NCI-H1048 (cell line): ENCODE results near the gene SGF29.
"Not testable (repeated sequence)": the region's sequence is repeated elsewhere in the genome, so short reads cannot be mapped to it uniquely, and the experiment has no call there.

Source experiments
- DNase-seq: peaks from one replicate; lab custom pipeline; 2025; lab: John Stamatoyannopoulos, UW

The SGF29 gene

DNA sequence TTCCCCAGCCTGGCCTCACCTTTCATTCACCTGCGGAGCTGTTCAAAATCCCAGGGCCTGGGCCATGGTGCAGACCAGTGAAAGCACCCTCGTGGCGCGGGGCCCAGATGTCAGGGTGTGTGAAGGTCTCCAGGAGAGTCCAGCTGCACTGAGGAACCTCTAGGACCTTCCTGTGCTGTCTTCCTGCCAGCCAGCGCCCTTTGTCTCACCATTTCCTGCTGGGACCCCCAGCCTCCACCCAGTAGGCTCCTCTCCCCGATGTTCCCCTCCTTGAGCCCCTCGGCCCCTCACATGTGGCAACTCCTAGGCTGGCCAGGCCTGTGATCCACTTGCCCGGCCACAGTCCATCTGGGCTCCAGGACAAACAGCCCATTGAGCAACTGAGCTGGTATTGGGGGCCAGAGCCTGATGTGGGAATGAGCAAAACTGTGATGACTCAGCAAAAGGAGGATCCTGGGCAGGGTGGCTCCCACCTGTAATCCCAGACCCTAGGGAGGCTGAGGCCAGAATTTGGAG is 42.5 kb downstream of the SGF29 start:
- DNase-seq = no peak

DNA sequence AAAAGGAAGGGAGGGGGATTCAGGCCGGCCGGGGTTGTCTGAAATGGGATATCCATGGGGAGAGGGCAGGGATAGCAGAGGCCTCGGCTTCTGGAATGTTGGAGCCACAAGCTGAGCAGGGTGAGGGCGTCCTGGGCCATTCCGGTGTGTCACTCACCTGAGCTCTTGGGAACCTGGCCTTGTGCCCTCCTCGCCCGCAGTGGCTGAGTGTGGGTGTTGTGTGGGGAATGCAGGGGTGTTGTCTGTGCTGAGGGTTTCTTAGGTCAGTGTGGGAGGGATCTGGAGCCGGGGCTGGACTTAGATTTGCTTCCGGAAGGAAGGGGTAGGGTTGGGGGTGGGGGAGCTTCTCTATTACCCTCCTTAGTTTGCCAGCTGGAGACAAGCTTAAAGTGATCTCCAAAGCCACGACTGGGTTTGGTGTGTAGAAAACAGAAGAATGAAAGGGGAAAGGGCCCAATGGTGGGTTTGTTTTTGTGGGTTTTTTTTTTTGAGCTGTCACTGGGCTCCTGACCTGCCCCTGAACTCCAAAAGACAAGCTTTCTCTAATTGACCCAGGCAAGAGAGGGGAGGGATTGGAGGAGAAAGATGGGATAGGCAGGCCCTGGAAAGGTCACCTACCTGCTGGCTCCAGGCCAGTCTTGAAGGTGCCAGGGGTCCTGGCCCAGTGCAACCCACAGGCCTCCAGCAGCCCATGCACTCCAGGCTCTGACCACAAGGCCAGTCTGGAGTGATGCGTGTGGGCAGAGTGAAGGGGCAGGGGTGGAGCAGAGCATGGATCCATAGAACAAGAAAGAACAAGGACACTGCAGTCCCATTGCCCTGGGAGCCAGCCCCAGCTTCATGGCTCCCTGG is 43.3 kb downstream of the SGF29 start, which contains the start of gene SULT1A2:
SULT1A2 (minus strand) TSS at position 211 of the 852 bp plus-strand sequence. CDS start 1,120 bp downstream, outside the sequence.
- no peak for DNase-seq

DNA sequence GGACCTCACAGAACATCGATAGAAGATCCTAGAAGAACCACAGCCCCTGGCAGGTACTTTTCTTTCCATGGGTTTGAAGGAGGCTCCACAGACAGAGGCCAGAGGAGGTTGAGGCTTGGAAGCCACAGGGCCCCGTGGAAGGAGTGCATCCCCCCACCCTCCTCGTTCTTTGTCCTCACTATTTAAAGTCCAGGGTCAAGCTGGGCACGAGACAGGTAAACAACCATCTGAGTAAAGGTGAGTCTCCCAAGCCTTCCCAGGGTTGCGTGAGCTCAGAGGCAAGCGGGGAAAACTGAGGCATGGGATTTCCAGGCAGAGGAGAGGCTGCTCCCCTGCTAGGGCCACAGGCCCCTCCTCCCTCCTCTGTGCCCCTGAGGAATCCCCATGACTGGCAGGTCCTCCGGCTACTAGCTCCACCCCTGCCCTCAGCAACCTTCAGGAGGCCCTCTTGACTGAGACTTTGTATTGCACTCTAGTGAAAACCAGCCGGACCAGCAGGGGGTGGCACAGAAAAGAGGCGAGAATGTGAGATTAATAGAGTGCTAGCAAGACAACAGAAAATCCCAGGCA is 44.1 kb downstream of the SGF29 start:
- DNase-seq = no peak

DNA sequence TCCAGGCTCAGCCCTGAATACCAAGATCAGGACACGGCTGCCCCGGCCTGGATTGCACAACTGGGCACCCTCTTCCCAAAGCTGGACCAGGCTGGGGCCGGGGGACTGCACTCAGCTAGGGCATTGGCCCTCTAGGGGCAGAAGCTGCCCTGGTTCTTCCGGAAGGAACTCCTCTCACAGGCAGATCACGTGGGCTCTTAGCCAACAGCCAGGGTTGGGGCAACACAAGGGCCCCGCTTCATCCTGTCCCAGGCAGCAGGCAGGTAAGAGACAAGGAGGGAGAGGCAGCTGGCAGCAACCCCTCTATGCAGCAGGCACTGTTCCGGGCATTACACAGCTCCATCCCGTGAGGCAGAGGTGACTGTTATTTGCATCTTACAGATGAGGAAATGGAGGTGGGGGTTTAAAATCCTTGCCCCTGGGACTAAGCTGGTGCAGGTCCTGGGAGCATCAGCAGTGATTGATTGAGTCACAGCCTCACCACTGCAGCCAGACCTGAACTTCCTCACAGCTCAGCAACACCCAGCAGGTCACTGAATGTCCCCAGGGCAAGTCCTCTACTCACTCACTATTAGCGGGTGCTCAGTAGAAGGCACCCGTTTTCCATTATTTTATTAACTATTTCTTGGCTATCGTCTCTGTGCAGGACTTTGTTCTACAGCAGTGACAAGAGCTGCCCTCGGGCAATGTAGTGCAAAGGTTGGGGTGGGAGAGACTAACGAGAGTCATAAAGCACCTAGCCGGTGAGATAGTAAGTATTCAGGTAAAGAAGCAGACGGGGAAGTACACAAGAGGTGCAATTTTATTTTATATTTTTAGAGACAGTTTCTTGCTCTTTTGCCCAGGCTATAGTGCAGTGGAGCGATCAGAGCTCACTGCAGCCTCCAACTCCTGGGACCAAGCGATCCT is 45.9 kb downstream of the SGF29 start:
- DNase-seq = not testable (repeated sequence)

DNA sequence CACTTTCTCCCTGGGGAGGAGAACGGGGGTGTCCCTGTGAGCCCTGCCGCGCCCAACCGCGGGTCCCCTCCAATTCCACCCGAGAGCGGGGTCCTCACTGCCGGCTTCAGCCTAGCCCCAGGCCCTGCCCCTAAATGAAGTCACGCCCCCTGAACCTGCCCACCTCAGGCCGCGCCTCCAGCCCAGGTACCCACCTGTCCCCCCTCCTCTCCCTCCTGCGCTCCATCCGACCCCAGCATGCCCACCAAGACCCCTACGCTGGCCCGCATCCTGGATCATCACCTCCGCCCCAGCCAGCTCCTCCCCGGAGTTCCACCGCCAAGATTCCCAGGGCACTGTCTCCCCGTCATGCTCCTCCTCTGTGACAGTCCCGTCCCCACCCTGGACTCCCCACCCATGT is 47.2 kb downstream of the SGF29 start:
- not testable (repeated sequence) for DNase-seq

DNA sequence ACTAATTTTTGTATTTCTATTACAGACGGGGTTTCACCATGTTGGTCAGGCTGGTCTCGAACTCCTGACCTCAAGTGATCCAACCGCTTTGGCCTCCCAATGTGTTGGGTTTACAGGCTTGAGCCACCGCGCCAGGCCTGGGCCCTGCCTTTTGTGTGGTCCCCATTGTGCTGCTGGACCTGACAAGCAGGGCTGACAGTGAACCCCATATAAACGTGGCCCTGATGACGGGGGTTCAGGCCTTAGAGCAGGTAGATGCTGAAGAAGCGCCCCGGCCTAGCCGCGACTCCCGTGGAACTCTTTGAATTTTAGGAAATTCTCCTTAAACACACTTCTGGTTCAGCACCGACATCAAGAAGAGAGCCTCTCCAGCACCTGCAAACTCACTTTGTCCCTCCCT is 47.9 kb downstream of the SGF29 start:
- DNase-seq = not testable (repeated sequence)

DNA sequence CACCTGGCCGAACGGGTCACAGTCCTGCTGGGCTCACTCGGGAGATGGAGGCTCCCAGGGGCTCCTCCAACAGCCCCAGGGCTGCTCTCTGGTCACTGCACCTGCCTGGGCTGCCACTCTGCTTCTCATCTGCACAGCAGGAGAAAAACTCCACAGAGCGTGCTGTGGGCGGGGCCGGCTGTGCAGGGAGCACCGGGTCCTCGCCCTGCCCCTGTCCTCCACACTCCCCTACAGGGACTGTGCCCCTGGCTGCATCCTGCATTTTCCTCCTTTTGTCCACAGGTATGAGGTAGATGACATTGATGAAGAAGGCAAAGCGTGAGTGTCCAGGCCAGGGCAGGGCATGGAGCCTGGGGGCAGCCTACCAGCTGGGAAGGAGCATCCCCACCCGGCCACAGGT is 48.3 kb downstream of the SGF29 start:
- not testable (repeated sequence) for DNase-seq

DNA sequence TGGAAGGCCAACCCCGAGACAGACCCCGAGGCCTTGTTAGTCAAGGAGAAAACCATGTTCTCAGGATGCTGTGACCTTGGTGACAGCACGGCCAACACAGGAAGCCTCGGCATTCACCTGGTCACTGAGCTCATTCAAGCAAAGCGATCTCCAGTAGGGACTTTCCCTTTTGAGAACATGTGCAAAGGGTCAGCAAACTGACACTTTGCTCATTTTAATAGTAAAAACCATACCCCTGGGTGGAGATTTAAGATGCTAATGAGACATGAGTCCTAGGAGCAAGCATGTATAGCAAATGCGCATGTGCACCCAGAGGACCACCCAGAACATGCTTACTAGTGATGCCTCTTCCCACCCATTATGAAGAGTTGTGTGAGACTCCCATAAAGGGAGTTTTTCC is 48.8 kb downstream of the SGF29 start:
- no peak for DNase-seq

DNA sequence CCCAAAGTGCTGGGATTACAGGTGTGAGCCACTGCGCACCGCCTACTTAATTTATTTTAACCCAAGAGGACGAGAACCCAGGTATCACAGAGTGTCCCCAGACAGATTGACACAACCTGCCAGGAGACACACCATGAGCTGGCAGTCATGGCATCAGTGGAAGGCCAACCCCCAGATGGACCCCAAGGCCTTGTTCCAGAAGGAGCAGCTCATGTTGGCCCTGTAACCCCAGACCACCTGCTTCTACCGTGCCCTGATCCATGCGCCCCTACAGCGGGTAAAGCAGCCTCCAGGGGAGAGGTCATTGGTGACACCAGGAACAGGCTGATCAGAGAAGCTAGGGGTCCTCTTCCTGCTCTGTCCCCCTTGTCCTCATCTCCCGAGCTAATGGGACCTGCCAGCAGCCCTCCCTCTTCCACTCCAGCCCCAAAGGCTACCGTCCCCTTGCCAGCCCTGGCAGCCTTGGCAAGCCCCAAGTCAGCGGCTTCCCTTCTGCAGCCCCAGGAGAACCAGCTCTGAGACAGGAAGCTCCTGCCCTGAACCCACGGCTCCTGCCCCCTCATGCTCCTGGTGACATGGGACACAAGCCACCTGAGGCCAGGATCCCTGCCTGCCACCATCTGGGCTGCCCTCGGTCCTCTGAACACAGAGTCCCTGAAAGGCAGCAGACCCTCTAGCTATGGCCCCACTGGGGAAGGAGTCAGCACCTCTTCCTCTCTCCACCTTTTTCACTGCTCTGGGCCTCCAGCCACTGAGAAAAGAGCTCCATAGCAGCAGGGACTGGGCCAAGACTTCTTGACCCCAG is 49.9 kb downstream of the SGF29 start:
- DNase-seq = no peak

DNA sequence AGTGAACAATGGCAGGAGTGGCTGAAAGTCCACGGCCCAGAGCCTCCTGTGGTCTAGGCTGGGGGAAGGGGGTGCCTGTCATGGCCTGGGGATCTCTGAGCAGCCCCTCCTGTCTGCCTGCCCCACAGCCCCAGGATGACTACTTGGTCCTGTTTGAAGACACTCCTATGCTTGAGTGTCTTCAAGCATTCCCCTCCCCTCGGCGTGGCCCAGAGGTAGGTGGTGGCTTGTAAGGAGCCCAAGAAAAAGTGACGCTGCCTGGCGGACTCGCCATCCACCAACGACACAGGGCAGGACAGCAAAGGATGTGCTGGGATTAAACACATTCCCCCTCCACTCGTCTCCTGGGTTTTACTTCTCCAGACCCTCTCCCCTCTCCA is 50.5 kb downstream of the SGF29 start:
- no peak for DNase-seq

DNA sequence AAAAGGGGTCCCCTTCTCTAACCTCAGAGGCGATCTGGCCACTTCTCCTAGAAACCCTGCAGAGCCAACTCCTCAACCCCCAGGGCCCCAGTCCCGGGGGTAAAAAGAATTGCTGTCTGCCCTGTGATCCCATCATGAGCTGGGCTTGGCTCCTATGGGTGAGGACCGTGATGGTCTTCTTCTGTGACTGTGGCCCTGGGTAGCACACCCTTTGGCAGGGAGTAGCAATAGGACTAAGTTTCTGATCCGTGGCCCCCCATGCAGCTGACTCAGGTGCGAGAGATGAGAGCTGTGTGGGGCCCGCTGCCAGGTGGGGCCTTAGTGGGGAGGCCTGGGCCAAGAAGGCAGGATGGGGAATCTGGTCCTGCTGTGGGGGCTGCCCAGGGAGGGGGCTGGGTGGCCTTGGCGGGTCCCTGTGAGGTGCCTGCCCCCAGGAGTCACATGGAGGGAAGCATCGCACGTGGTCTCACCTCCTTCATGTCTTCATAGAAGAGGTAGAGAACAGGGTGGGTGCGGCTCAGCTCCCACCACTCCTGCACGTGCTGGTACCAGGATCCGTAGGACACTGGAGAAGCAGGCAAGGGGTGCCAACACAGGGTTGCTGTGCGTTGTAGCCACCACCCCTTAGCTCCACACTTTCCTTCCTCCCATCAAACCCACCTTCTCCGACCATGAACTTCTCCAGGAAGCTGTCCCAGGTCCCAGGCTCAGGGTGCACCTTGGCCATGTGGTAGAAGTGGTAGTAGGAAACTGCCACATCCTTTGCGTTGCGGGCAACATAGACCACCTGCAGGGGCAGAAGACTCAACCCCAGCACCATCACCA is 52.8 kb downstream of the SGF29 start:
- no peak for DNase-seq

DNA sequence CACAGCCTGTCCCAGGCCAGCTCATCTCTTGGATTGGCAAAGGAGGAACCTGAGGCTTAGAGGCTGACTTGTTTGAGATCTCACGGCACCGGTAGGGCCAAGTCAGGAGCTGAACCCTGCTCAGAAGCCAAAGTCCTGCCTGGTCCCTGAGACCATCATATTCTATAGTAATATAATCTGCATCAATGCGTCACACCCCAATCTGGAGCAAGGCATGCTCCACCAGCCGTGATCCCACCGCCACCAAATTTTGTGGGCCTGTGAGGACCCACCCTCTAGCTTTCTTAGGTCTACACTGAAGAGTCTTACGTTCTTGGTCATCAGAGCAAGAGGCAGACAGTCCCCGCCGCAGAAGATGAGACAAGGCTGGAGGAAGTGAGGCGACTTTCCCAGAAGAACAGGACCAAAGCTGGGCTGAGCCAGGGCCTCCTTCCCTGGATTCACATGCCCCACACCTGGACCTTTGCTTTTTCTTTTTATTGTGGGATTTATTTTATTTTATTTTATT is 53.5 kb downstream of the SGF29 start:
- DNase-seq = no peak

DNA sequence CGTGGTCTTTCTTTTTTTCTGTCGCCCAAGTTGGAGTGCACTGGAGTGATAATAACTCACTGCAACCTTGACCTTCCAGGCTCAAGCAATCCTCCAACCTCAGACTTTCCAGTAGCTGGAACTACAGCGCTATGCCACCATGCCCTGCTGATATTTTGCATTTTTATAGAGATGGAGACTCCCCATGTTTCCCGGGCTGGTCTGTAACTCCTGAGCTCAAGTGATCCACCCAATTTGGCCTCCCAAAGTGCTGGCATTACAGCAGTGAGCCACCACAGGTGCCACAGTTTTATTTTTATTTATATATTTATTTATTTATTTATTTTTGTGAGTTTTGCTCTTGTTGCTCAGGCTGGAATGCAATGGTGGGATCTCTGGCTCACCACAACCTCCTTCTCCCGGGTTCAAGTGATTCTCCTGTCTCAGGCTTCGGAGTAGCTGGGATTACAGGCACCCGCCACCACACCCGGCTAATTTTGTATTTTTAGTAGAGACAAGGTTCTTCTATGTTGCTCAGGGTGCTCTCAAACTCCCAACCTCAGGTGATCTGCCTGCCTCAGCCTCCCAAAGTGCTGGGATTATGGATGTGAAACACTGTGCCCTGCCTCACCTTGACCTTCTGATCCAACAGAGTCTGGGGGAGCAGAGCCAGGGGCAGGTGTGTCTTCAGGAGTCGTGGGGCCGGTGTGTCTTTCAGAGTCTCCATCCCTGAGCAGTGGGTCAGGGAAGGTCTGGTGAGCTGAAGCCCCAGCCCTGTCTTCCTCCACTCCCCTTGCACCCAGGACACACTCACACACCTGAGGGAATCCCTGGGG is 54.2 kb downstream of the SGF29 start:
- DNase-seq = not testable (repeated sequence)

DNA sequence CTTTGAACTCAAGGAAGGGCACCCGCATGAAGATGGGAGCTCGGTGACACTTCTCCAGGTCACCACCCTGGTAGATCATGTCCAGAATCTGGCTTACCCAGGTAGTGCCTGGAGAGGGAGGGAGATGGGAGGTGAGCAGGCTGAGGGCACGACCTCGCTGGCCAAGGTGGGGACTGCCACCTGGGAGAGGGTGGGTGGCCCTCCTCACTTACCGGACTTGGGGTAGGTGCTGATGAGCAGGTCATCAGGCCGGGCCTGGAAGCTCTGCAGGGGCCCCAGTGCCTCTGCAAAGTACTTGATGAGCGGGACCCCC is 54.7 kb downstream of the SGF29 start:
- not testable (repeated sequence) for DNase-seq

DNA sequence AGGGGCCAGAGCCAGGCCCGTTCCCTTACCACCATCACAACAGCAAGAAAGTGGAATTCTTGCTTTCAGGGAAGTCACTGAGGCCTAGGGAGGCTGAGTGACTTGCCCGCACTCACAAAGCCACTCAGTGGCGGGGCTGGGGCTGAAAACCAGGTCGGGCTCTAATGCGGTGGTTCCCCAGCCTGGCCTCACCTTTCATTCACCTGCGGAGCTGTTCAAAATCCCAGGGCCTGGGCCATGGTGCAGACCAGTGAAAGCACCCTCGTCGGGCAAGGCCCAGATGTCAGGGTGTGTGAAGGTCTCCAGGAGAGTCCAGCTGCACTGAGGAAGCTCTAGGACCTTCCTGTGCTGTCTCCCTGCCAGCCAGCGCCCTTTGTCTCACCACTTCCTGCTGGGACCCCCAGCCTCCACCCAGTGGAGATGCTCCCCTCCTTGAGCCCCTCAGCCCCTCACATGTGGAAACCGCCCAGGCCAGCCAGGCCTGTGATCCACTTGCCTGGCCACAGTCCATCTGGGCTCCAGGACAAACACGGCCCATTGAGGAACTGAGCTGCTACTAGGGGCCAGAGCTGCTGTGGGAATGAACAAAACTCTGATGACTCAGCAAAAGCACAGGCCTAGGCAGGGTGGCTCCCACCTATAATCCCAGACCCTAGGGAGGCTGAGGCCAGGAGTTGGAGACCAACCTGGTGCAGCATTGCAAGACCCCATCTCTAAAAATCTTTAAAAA is 55.3 kb downstream of the SGF29 start:
- not testable (repeated sequence) for DNase-seq

DNA sequence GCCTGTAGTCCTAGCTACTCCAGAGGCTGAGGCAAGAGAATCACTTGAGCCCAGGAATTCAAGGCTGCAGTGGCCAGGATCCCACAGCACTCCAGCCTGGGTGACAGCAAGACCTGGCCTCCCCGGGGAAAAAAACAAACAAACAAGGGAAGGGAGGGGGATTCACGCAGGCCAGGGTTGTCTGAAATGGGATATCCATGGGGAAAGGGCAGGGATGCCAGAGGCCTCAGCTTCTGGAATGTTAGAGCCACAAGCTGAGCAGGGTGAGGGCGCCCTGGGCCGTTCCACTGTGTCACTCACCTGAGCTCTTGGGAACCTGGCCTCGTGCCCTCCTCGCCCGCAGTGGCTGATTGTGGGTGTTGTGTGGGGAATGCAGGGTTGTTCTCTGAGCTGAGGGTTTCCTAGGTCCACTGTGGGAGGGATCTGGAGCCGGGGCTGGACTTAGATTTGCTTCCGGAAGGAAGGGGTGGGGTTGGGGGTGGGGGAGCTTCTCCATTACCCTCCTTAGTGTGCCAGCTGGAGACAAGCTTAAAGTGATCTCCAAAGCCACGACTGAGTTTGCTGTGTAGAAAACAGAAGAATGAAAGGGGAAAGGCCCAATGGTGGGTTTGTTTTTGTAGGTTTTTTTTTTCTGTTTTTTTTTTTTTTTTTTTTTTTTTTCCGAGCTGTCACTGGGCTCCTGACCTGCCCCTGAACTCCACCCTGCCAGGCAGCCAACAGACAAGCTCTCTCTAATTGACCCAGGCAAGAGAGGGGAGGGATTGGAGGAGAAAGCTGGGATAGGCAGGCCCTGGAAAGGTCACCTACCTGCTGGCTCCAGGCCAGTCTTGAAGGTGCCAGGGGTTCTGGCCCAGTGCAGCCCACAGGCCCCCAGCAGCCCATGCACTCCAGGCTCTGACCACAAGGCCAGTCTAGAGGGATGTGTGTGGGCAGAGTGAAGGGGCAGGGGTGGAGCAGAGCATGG is 56.2 kb downstream of the SGF29 start, which contains the start of gene SULT1A1:
SULT1A1 (minus strand) TSS at position 414 of the 964 bp plus-strand sequence. CDS start 1,189 bp downstream, outside the sequence.
- no peak for DNase-seq

DNA sequence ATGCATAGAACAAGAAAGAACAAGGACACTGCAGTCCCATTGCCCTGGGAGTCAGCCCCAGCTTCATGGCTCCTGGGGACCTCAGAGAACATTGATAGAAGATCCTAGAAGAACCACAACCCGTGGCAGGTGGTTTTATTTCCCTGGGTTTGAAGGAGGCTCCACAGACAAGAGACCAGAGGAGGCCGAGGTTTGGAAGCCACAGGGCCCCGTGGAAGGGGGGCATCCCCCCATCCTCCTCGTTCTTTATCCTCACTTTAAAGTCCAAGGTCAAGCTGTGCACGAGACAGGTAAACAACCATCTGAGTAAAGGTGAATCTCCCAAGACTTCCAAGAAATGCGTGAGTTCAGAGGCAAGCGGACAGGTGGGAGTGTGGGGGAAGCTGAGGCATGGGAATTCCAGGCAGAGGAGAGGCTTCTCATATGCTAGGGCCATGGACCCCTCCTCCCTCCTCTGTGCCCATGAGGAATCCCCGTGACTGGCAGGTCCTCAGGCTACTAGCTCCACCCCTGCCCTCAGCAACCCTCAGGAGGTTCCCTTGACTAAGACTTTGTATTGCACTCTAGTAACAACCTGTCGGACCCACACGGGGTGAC is 57.0 kb downstream of the SGF29 start:
- DNase-seq = no peak
